IPS DF 19.7 (cell line): ENCODE data around the gene RAD51D.
"Not testable (repeated sequence)": the region's sequence is repeated elsewhere in the genome, so short reads cannot be mapped to it uniquely, and the experiment has no call there.

Experiments
- DNase-seq: peaks from one replicate; pipeline ENCODE4 v3.0.0-alpha.2; 2013; ENCODE audit warnings: low read depth, low spot score

The RAD51D gene

DNA sequence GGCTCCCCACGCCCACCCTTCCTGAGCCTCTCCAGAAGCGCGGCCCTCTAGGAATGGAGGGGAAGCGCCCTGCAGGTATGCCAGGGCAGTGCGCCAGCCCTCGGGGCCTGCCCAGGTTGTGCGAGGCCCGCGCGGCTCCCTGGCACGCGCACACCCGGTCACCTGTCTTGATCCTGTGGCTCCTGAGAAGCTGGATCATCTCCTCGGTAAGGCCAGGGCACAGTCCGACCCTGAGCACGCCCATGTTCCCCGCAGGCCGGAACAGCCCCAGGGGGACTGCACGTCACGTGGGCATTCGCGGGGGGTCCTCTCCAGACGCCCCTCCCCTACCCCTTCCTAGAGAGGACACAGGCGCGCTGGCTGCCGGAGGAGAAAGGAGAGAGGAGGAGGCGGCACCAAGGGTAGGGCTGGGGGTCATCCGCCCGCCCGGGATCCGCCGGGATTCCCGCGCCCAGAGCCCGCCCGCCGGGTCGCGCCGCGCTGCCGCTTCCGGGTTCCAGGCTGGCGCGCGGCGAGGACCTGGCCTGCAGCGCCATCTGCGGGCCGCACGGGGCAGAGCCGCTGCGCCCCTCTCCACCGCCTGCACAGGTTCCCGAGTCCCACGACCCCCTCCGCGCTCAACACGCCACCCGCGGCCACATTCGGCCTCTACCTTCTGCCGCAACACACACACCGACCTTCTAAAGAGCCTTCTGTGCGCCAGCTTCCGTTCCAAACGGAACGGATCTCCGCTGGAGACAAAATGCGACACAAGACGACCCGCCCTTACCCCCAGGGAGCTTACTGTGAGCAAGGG is at the start of gene RAD51D:
Gene RAD51D, minus strand, starts transcription at position 491 of the 796 bp plus-strand sequence. Its CDS starts 247 bp downstream, at position 244.
- peak; percentile 47 for DNase-seq

DNA sequence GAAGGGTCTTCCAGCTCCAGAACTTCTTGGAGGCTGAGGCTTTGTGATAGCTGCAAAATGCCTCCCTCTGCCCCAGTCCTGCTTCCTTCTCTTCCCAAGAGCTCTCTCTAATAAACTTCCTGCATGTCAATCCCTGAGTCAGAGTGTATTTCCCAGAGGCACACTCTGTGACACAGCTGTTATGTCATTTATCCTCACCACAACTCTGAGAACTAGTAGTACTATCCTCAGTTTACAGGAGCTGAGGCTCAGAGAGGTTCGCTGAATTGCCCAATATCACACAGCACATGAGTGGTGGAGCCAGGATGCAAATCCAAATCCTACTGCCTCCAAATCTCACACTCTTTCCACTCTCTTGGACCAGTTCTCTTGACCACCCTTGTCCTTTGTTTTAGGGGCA is 48.0 kb upstream of the RAD51D start:
- no peak for DNase-seq

- DNase-seq = no peak
Measured at GRCh38 chr17:35167046-35167445, 47.4 kb upstream of the RAD51D start.

DNA sequence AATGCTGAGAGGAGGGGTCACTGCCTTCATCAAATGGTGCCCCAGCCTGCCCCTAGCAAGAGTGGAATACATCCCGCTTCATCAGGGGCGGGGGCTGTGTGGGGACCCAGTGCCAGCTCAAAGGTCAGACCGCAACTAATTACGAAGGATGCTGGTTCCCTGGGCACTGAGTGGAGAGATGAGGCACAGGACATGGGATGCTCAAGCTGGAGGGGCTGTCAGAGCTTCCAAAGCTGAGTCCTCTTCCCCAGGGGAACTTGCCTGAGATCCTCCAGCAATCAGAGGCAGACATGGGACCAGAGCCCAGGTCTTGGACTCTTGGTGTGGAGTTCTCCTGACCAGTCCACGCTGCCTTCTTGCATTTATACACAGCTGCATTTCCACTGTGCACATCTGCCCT is 46.9 kb upstream of the RAD51D start:
- DNase-seq = no peak

GRCh38 chr17:35164716-35165115 is 45.1 kb upstream of the RAD51D start:
- DNase-seq = no peak

DNA sequence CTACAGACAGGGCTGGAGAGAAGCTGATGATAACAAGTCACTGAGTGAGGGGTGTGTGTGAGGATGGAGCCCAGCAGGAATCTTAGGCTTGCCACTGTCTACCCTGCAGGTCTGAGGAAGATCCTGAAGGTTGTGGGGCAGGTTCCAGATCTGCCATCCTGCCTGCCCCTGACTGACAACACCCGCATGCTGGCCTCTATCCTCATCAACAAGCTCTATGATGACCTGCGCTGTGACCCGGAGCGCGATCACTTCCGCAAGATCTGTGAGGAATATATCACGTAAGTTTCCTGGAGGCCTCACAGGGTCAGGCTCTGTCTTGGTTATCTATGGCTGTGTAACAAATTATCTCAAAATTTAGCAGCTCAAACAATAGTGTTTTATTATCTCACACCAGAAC is 44.2 kb upstream of the RAD51D start:
- DNase-seq = no peak

- no peak for DNase-seq
Measured at GRCh38 chr17:35162755-35163154, 43.1 kb upstream of the RAD51D start.

DNA sequence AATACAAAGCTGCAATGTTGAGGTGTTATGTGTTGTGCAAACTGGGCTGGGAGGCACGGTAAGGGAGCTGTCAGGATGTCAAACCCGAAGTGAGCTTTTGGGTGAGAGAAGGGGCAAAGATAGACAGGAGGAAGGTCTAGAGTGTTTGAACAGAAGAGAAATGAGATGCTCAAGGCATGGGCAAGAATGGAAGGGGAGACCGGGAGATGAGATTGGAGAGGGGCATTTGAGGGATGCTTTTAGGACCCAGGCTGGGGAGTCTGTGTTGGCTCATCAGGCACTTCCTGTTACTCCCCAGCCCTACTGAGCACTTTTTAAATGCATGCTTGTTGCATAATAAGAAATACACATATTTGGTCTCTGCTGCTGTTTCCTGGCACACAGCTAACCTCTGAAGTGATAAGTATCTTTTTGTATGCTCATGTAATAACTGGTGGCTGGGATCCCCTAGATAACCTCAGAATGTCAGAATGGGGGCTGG is 41.7 kb upstream of the RAD51D start:
- DNase-seq = no peak

DNA sequence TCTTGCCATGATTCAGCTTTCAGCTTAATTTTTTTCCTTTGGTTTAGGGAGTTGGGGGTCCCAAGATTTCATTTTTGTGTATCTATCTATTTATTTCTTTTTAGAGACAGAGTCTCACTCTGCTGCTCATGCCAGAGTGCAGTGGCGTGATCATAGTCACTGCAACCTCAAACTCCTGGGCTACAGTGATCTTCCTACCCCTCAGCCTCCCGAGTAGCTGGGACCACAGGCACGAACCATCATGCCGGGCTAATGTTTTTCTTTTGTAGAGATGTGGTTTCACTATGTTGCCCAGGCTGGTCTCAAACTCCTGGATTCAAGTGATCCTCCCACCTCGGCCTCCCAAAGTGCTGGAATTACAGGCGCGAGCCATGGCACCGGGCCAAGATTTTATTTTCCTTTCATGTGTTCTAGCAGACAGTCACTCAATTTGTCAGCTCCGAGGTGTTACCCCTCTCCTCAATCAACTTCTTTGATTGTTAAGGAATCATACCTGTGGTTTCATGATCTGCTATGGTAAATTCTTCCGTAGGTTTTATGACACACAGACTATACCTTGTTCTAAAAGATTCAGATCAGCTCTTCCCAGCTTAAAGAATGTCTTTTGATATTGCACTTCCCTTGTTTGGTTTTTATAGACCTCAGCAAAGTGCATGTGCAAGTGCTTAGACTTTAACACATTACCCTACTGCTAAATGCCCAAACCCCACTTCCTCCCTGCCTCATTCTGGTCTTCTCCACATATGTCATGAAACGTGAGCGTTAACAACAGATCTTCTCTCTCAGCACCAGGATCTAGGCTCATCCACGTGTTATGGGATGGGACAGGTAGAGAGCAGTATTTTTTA is 40.9 kb upstream of the RAD51D start:
- DNase-seq = no peak

- DNase-seq = no peak
Measured at GRCh38 chr17:35159940-35160339, 40.3 kb upstream of the RAD51D start.

DNA sequence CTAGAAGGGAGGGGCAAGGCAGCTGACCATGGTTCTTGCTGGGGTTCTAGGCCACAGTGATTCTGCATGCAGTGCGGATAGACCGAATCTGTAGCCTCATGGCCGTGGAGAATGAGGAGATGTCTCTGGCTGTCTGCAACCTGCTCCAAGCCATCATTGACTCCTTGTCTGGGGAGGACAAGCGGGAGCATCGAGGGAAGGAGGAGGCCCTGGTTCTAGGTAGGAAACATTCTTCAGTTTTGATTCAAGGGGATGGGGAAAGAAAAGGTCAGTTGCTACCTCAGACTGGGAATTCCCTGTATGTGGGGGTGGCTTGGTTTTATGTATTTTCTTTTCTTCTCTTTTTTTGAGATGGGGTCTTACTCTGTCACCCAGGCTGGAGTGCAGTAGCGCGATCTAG is 35.6 kb upstream of the RAD51D start:
- DNase-seq = no peak

GRCh38 chr17:35154196-35155165 is 34.8 kb upstream of the RAD51D start:
- no peak for DNase-seq

DNA sequence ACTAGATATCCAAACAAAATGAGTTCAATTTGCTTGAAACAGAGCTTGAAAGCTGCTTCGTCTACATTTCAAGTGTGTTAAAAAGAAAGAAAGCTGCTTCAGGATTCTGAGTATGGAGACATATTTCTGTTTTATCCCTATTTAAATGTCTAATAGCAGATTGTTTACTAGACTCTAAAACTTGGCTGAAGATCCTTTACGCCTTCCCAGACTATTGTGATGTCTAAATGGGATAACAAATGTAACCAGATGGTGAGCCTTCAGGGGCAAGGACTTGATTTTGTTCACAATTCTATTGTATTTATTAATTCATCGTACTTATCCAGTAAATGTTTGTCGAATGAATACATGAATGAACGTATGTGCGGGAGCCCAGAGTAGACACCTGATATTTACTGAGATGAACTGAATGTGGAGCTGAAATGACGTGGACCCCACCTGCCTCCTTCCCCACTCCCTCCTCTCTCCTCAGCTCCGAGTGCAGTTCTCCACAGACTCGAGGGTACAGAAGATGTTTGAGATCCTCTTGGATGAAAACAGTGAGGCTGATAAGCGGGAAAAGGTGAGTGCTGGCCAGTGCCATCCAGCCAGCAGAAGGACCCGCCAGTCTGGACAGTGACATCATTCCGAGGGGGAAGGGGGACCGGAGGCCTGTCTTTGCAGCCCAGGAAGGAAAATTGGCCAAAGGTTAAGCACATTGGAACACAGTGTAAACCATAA is 32.9 kb upstream of the RAD51D start:
- DNase-seq = no peak

GRCh38 chr17:35151080-35151479 is 31.4 kb upstream of the RAD51D start:
- not testable (repeated sequence) for DNase-seq

DNA sequence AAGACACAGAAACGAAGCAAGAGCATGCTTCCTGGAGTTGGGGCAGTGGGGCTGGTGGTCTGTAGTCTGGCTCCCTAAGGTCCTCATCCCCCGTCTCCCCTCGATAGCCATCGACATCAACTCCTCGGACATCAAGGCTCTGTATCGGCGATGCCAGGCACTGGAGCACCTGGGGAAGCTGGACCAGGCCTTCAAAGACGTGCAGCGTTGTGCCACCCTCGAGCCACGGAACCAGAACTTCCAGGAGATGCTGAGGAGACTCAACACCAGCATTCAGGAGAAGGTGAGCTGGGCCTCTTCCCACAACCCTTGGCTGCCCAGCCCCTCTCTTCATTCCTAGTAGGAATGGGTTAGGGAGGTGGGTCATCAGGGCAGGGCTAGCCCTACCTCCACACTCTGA is 30.3 kb upstream of the RAD51D start:
- DNase-seq = no peak

DNA sequence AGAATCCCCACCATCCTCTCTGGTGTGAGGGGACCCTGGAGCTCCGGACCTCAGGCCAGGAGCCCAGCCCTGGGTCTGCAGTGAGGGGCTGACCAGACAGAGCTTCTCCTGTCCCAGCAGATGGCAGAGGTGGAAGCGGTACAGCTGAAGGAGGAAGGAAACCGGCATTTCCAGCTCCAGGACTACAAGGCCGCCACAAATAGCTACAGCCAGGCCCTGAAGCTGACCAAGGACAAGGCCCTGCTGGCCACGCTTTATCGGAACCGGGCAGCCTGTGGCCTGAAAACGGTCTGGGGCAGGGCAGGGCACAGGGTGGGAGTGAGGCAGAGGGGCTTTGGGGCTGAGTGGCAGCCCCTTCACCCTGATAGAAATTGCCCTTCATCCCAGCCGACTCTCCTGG is 28.5 kb upstream of the RAD51D start:
- DNase-seq = no peak

- no peak for DNase-seq
Measured at GRCh38 chr17:35147375-35147905, 27.8 kb upstream of the RAD51D start, which contains the start of gene UNC45B. Gene UNC45B (plus strand): TSS chr17:35147817. CDS start chr17:35148264, 447 bp downstream.

- DNase-seq = no peak
Measured at GRCh38 chr17:35146214-35146833, 26.7 kb upstream of the RAD51D start.

DNA sequence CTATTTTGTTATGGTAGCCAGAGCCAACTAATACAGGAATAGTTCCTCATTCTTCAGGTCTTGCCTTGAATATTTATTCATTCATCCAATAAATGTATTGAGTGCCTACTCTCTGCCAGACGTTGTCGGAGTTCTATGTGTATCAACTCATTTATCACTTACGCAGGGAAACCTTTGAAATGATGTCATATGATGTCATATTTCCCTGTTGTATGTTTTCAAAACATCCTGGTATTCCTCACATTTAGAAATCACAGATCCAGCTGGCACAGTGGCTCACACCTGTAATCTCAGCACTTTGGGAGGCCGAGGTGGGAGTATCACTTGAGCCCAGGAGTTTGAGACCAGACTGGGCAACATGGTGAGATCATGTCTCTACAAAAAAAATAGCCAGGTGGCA is 25.2 kb upstream of the RAD51D start:
- no peak for DNase-seq

DNA sequence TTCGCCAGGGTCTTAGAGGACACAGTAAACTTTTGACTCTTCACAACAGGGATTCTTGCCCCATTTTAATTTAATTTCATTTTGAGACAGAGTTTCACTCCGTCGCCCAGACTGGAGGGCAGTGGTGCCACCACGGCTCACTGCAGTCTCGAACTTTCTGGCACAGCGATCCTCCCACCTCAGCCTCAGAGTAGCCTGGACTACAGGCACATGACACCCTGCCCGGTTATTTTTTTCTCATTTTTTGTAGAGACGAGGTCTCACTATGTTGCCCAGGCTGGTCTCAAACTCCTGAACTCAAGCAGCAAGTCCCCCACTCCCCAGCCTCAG is 22.8 kb upstream of the RAD51D start:
- DNase-seq = no peak
